ENCODE data around the gene ATP2B3. TPM values are rescaled to one million over a fixed set of nuclear protein-coding genes. Genes with fewer than 3 reads are reported as not detected.

The ATP2B3 gene
- total and polyA plus RNA-seq, 7 donors: 0.01 to 0.04 (median 0.01) TPM; not detected in 4

DNA sequence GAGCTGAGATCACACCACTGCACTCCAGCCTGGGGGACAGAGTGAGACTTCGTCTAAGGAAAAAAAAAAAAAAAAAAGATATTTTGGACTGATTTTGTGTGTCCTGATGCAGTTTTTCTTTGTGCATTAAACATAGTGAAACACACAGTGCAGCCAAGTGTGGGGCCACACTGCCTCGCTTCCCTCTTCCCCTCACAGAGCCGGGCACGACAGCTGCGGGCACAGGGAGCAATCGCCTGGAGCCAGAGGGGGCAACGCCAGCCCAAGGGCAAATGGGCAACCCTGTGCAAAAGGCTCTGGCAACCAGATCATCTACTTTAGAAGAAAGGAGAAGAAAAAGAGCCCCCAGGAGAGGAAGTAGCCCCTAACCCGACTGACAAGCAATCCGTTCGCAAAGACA lies 95.0 kb downstream of the ATP2B3 start:
- no peaks in the 10 kb centered on the region for H3K9me3 ChIP-seq
- H3K27me3 ChIP-seq (ENCODE audit: insufficient read depth in 3 of 3, low read length in 2 of 3): peaks cover 0 to 43% (median 4%) of the 10 kb centered on the region in 3 donors
- WGBS, 3 donors: 68 to 72% (median 70%) methylated on average over 6 to 10 of the region's 10 CpGs
- DNase-seq: no peak
- no peaks in the 10 kb centered on the region for H3K4me1 ChIP-seq
- intact Hi-C loops (cut with DNase I): loop anchor here (5.0 to 10.0 kb wide), 2 partner anchors 55 to 58 kb away; no protein-coding TSS in a partner anchor
- no peak for ATAC-seq
- TF ChIP-seq, protein P1, sequence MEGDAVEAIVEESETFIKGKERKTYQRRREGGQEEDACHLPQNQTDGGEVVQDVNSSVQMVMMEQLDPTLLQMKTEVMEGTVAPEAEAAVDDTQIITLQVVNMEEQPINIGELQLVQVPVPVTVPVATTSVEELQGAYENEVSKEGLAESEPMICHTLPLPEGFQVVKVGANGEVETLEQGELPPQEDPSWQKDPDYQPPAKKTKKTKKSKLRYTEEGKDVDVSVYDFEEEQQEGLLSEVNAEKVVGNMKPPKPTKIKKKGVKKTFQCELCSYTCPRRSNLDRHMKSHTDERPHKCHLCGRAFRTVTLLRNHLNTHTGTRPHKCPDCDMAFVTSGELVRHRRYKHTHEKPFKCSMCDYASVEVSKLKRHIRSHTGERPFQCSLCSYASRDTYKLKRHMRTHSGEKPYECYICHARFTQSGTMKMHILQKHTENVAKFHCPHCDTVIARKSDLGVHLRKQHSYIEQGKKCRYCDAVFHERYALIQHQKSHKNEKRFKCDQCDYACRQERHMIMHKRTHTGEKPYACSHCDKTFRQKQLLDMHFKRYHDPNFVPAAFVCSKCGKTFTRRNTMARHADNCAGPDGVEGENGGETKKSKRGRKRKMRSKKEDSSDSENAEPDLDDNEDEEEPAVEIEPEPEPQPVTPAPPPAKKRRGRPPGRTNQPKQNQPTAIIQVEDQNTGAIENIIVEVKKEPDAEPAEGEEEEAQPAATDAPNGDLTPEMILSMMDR (IDR thresholded peaks at IDR 0.05): no peak
- H3K36me3 ChIP-seq (ENCODE audit: insufficient read depth in 1 of 2, low read depth in 1 of 2): no peaks in the 10 kb centered on the region
- H3K27ac ChIP-seq: no peak overlapping the region
- no peak overlapping the region for H3K4me3 ChIP-seq

DNA sequence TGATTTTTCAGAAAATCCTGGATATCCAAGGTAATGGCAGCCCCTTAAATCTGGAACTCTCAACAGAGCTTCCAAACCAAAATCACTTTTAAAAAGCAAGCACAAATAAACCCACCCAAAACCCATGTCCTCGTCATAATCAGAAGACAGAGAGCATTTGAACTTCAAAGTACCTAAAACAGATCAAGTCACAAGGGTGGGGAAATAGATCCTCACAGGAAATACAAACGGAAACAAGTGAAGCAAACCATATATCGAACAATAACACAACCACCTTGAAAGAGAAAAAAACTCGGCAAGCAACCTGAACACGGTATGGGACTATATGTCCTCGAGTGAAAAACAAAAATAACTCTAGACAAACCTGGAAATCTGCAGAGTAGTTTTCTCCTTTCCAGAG lies 97.4 kb downstream of the ATP2B3 start:
- H3K4me1 ChIP-seq: no peaks in the 10 kb centered on the region
- WGBS, 3 donors: 70 to 74% (median 72%) methylated on average over 6 of the region's 6 CpGs
- no peaks in the 10 kb centered on the region for H3K36me3 ChIP-seq (ENCODE audit: insufficient read depth in 1 of 2, low read depth in 1 of 2)
- ATAC-seq (no peak), DNase-seq (no peak)
- intact Hi-C loops (cut with DNase I): loop anchor here (5.0 to 10.0 kb wide), 2 partner anchors 52 to 60 kb away; no protein-coding TSS in a partner anchor
- no peak overlapping the region for H3K4me3 ChIP-seq
- TF ChIP-seq, protein P1 (IDR thresholded peaks at IDR 0.05): no peak
- no peak overlapping the region for H3K27ac ChIP-seq
- H3K27me3 ChIP-seq (ENCODE audit: insufficient read depth in 3 of 3, low read length in 2 of 3): peaks cover 0 to 55% (median 4%) of the 10 kb centered on the region in 3 donors
- no peaks in the 10 kb centered on the region for H3K9me3 ChIP-seq

DNA sequence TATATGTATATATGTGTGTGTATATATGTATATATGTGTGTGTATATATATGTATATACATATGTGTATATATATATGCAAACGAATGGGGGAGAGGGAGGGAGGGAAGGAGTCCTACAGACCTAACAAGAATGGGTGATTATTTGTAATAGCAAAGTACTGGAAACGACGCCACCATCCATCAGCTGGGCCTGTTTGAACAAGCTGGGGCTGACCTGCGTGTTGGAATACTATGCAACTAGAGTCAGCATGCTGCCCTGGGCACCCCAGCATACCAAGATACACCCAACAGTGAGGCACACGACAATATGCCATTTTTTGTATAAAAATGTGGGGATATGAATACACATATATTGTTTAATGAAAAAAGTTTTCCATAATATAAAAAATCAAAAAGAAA lies 103.1 kb downstream of the ATP2B3 start:
- Histone ChIP-seq H3K27ac (no peak overlapping the region), H3K36me3 (ENCODE audit: insufficient read depth in 1 of 2, low read depth in 1 of 2) (no peaks in the 10 kb centered on the region), H3K9me3 (no peaks in the 10 kb centered on the region), H3K4me1 (no peaks in the 10 kb centered on the region), H3K4me3 (no peak overlapping the region), H3K27me3 (ENCODE audit: insufficient read depth in 3 of 3, low read length in 2 of 3) (peaks cover 0 to 33% (median 0%) of the 10 kb centered on the region in 3 donors)
- TF ChIP-seq, protein P1 (IDR thresholded peaks at IDR 0.05): no peak
- WGBS, 3 donors: 78 to 88% (median 84%) methylated on average over 5 of the region's 5 CpGs
- ATAC-seq (no peak), DNase-seq (no peak)
- intact Hi-C loops (cut with DNase I): no loop called here

DNA sequence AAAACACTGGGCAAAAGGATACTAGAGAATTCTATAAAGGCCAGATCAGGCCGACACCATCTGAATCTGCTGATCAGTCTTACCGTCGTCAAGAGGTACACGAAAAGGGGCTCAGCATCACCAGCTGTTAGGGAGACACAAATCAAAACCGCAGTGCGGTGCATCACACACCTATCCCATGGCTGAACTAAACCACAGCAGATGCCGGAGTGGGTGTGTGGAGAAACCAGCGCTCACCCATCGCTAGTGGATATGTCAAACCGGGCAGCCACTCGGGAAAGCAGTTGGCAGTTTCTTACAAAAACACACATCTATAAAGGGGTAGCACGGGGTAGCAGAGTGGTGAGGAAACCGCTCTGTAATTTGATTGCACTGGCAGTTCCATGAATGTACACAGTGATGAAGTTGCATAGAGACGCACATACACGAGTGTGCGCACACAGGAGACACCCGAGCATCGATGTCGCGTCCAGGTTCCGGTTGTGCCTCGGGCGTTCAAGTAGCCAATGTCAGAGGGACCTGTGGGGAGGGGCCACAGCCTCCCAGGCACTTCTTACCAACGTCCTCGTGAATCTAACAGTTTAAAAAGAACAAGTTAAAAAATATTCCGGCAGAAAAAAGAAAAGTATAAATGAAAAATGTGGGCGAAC lies 104.6 kb downstream of the ATP2B3 start:
- DNase-seq: no peak
- Histone ChIP-seq H3K27me3 (ENCODE audit: insufficient read depth in 3 of 3, low read length in 2 of 3) (peaks cover 0 to 22% (median 0%) of the 10 kb centered on the region in 3 donors), H3K36me3 (ENCODE audit: insufficient read depth in 1 of 2, low read depth in 1 of 2) (no peaks in the 10 kb centered on the region), H3K9me3 (no peaks in the 10 kb centered on the region), H3K4me1 (no peaks in the 10 kb centered on the region), H3K4me3 (no peak overlapping the region), H3K27ac (no peak overlapping the region)
- intact Hi-C loops (cut with DNase I): no loop called here
- TF ChIP-seq, protein P1 (IDR thresholded peaks at IDR 0.05): no peak
- no peak for ATAC-seq
- 85 to 89% (median 88%) methylated on average over 27 of the region's 27 CpGs for WGBS, 3 donors
